ENCODE results near the gene SLC25A36.

GRCh38 chr3:140980663-140981062 lies 39.0 kb downstream of the SLC25A36 start:
- TF ChIP-seq NFIC (IDR thresholded peaks at IDR 0.05) (no peak), EP300 (IDR thresholded peaks at IDR 0.05; ENCODE audit: borderline replicate concordance) (no peak), MAX (IDR thresholded peaks at IDR 0.05) (no peak), TCF12 (IDR thresholded peaks at IDR 0.05; ENCODE audit: low read depth) (no peak)
- TF ChIP-seq, protein P1, sequence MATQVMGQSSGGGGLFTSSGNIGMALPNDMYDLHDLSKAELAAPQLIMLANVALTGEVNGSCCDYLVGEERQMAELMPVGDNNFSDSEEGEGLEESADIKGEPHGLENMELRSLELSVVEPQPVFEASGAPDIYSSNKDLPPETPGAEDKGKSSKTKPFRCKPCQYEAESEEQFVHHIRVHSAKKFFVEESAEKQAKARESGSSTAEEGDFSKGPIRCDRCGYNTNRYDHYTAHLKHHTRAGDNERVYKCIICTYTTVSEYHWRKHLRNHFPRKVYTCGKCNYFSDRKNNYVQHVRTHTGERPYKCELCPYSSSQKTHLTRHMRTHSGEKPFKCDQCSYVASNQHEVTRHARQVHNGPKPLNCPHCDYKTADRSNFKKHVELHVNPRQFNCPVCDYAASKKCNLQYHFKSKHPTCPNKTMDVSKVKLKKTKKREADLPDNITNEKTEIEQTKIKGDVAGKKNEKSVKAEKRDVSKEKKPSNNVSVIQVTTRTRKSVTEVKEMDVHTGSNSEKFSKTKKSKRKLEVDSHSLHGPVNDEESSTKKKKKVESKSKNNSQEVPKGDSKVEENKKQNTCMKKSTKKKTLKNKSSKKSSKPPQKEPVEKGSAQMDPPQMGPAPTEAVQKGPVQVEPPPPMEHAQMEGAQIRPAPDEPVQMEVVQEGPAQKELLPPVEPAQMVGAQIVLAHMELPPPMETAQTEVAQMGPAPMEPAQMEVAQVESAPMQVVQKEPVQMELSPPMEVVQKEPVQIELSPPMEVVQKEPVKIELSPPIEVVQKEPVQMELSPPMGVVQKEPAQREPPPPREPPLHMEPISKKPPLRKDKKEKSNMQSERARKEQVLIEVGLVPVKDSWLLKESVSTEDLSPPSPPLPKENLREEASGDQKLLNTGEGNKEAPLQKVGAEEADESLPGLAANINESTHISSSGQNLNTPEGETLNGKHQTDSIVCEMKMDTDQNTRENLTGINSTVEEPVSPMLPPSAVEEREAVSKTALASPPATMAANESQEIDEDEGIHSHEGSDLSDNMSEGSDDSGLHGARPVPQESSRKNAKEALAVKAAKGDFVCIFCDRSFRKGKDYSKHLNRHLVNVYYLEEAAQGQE (IDR thresholded peaks at IDR 0.05; ENCODE audit: low read depth), result no peak

Data from Ishikawa (cell line).